OCI-LY1 (cell line): ENCODE data around the gene SH3RF3.

Source experiments
- EZH2 ChIP-seq: fragments of 200-600 bp; sonication (generic), shearing (Covaris generic); IDR thresholded peaks from 2 replicates; pipeline ENCODE4 v1.8.0; 2017; ENCODE audit warnings: borderline replicate concordance, mixed run types, mild to moderate bottlenecking, antibody characterized with exemption, low read length, moderate library complexity, mixed read lengths
- TF ChIP-seq, protein P1 (sequence below): fragments of 200-600 bp; sonication (generic), shearing (Covaris generic); IDR thresholded peaks from 2 replicates; pipeline ENCODE4 v1.5.1; 2017; ENCODE audit warnings: mild to moderate bottlenecking, antibody characterized with exemption, low read length, moderate library complexity, mixed read lengths

DNA sequence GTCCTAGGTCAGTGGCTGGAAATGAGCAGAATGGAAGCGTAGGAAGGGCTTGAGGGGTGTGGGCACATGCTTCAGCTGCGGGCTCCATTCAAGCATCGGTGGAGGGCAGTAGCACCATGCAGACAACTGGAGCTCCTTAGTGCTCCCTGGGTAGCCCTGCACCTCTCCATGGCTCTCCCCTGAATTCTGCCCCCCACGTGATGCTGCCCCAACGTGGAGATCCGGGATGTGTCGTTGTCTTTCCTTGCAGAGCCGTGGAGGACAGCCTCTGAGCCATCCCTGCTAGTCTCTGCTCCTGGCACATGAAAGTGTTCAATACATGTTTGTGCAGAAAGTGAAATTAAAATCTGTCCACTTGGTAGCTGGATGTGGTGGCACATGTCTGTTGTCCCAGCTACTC, 94.5 kb downstream of the SH3RF3 start:
- TF ChIP-seq, protein P1, sequence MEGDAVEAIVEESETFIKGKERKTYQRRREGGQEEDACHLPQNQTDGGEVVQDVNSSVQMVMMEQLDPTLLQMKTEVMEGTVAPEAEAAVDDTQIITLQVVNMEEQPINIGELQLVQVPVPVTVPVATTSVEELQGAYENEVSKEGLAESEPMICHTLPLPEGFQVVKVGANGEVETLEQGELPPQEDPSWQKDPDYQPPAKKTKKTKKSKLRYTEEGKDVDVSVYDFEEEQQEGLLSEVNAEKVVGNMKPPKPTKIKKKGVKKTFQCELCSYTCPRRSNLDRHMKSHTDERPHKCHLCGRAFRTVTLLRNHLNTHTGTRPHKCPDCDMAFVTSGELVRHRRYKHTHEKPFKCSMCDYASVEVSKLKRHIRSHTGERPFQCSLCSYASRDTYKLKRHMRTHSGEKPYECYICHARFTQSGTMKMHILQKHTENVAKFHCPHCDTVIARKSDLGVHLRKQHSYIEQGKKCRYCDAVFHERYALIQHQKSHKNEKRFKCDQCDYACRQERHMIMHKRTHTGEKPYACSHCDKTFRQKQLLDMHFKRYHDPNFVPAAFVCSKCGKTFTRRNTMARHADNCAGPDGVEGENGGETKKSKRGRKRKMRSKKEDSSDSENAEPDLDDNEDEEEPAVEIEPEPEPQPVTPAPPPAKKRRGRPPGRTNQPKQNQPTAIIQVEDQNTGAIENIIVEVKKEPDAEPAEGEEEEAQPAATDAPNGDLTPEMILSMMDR = no peak
- TF ChIP-seq EZH2 = no peak
